BJ (cell line): ENCODE data around the gene EFCAB6. TPM values are rescaled to one million over a fixed set of nuclear protein-coding genes. Genes with fewer than 3 reads are reported as not detected.

ENCODE experiments used
- CTCF ChIA-PET: fragments of 350-600 bp; formaldehyde crosslinking; extraction: SDS; loops from one replicate; lab custom pipeline; 2021; ENCODE audit warnings: antibody characterized with exemption, inconsistent platforms; lab: Yijun Ruan, JAX
- POLR2A ChIA-PET: fragments of 300-600 bp; sonication (Branson Sonifier 250); formaldehyde crosslinking; extraction: SDS; loops from one replicate; lab custom pipeline; 2021; ENCODE audit warnings: antibody characterized with exemption; lab: Charles Lee
- DNase-seq: peaks from one replicate; pipeline ENCODE4 v3.0.0-alpha.2; 2011; ENCODE audit warnings: low read depth
- H3K27me3 ChIP-seq: 2 replicates; pipeline ENCODE4 v1.6.0; 2011; ENCODE audit warnings: low read length; ENCODE audit not compliant: control insufficient read depth, insufficient read depth
- H3K36me3 ChIP-seq: 2 replicates; pipeline ENCODE4 v1.5.1; 2011; ENCODE audit warnings: low read length; ENCODE audit not compliant: control insufficient read depth, insufficient read depth
- H3K4me3 ChIP-seq: 2 replicates; pipeline ENCODE4 v1.5.1; 2011; ENCODE audit warnings: low read depth, mild to moderate bottlenecking, control low read depth, low read length
- CTCF ChIP-seq: IDR thresholded peaks from 2 replicates; pipeline ENCODE4 v1.5.1; 2011; ENCODE audit warnings: low read depth, mild to moderate bottlenecking, control low read depth, inconsistent platforms, low read length, moderate library complexity; ENCODE audit not compliant: insufficient read depth
- polyA plus RNA-seq: library from polyadenylated mRNA; depleted of rRNA; stranded (reverse); fragments of >200 nt; gene quantifications from 2 replicates; pipeline ENCODE4 v1.2.3, GENCODE V29; 2011

EFCAB6 gene
- polyA plus RNA-seq, 1 experiment = 0.75 TPM

GRCh38 chr22:43529934-43530333 lies 282.2 kb downstream of the EFCAB6 start:
- TF ChIP-seq CTCF = no peak
- DNase-seq = no peak
- ChIA-PET POLR2A (no interaction called here), CTCF (no interaction called here)
- Histone ChIP-seq H3K4me3 (no peak overlapping the region), H3K36me3 (no peaks in the 10 kb centered on the region), H3K27me3 (no peaks in the 10 kb centered on the region)

DNA sequence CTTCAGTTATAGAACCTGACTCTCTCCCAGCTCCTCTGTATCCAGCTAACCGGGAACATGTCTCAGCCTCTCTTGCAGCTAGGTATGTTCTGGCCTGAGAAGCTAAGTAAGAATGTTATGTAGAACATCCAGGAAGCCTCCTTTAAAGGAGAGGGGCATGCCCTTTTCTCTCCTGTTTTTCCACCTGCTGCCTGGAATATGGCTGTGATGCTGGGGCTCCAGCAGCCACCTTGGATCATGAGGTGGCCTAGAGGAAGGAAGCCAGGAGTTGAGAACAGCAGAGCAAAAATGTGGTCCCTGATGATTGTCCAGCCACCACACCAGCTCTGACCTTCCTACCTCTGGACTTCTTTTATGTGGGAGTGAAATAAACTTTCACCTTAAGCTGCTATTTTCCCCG lies 282.6 kb downstream of the EFCAB6 start:
- ChIA-PET POLR2A (no interaction called here), CTCF (no interaction called here)
- Histone ChIP-seq H3K27me3 (no peaks in the 10 kb centered on the region), H3K36me3 (no peaks in the 10 kb centered on the region), H3K4me3 (no peak overlapping the region)
- DNase-seq = no peak
- TF ChIP-seq CTCF = no peak

GRCh38 chr22:43528601-43529360 lies 283.3 kb downstream of the EFCAB6 start:
- ChIA-PET CTCF (no interaction called here), POLR2A (no interaction called here)
- Histone ChIP-seq H3K4me3 (no peak overlapping the region), H3K27me3 (no peaks in the 10 kb centered on the region), H3K36me3 (no peaks in the 10 kb centered on the region)
- DNase-seq = no peak
- TF ChIP-seq CTCF = no peak

DNA sequence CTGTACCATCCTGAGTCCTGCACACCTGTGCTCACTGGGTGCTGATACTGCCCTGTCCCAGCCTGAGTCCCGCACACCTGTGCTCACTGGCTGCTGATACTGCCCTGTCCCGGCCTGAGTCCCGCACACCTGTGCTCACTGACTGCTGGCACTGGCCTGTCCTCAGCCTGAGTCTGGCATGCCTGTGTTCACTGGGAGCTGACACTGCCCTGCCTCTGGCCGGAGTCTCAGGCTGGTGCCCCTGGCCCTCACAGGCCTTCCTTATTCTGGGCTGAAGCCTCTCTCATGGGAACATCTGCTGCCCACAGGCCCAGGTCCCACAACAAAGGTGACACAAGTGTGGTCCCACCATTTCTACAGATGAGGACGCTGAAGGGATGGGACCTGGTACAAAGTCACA lies 285.2 kb downstream of the EFCAB6 start:
- ChIA-PET POLR2A (no interaction called here), CTCF (no interaction called here)
- TF ChIP-seq CTCF = no peak
- H3K36me3 ChIP-seq = no peaks in the 10 kb centered on the region
- H3K27me3 ChIP-seq = no peaks in the 10 kb centered on the region
- H3K4me3 ChIP-seq = no peak overlapping the region
- DNase-seq = no peak

GRCh38 chr22:43526117-43526655 lies 285.9 kb downstream of the EFCAB6 start:
- no peak for TF ChIP-seq CTCF
- ChIA-PET POLR2A (no interaction called here), CTCF (no interaction called here)
- Histone ChIP-seq H3K27me3 (no peaks in the 10 kb centered on the region), H3K4me3 (no peak overlapping the region), H3K36me3 (no peaks in the 10 kb centered on the region)
- no peak for DNase-seq
